ENCODE results near the gene CDH18. TPM values are rescaled to one million over a fixed set of nuclear protein-coding genes. Genes with fewer than 3 reads are reported as not detected.

The CDH18 gene
- total and polyA plus RNA-seq, 5 donors from 2014 or later = not detected

DNA sequence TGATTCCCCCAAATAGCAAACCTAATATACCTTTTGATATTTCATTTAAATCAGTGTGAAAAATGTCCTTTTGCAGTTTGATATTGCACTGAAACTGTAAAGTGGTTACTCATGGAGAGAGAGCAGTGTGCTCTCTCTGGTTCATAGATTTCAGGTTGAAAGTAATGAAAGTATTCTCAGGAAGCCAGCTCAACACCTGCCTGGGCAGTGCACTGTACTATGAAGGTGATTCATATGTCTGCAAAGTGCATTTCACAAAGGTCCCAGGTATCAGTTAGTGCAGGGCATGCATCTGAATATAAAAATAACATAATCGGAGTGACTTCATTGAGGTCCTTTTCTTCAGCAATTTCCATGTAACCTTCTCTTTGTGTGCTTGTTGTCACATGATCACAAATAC lies 274.3 kb downstream of the CDH18 start:
- H3K27me3 Mint-ChIP-seq = no peaks in the 10 kb centered on the region
- peaks cover 0 to 5% of the 10 kb centered on the region in 2 experiments for H3K9me3 ChIP-seq (ENCODE audit: control insufficient read depth in 2 of 2, low read length in 2 of 2)
- no peak overlapping the region for H3K27ac ChIP-seq (ENCODE audit: insufficient read depth, low read length, poor library complexity, severe bottlenecking)
- no peaks in the 10 kb centered on the region for H3K36me3 ChIP-seq (ENCODE audit: control insufficient read depth, insufficient read depth, low read length)
- H3K4me1 ChIP-seq (ENCODE audit: control insufficient read depth, insufficient read depth, low read length, poor library complexity, severe bottlenecking) = no peaks in the 10 kb centered on the region
- no peaks in the 10 kb centered on the region for H3K4me1 Mint-ChIP-seq
- no peak for ATAC-seq (ENCODE audit: low read depth in 2 of 2)
- DNase-seq = no peak
- no peak overlapping the region for H3K27ac Mint-ChIP-seq
- no peak overlapping the region for H3K4me3 ChIP-seq (ENCODE audit: low read depth, low read length)
- no peak overlapping the region for H3K4me3 Mint-ChIP-seq
- H3K36me3 Mint-ChIP-seq = no peaks in the 10 kb centered on the region
- peaks cover 0 to 12% (median 5%) of the 10 kb centered on the region in 7 donors for H3K9me3 Mint-ChIP-seq
- H3K27me3 ChIP-seq (ENCODE audit: control insufficient read depth, insufficient read depth, low read length) = no peaks in the 10 kb centered on the region

DNA sequence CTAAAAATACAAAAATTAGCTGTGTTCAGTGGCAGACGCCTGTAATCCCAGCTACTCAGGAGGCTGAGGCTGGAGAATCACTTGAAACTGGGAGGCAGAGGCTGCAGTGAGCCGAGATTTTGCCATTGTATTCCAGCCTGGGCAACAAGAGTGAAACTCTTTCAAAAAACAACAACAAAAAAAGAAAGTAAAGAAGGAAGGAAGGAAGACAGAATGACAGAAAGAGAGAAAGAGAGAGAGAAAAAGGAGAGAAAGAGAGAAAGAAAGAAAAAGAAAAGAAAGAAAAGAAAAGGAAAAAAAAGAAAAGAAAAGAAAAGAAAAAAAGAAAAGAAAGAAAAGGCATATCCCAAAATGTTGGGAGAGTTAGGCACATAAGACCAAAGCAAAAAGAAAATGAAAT lies 278.6 kb downstream of the CDH18 start:
- Histone ChIP-seq H3K4me1 (ENCODE audit: control insufficient read depth, insufficient read depth, low read length, poor library complexity, severe bottlenecking) (no peaks in the 10 kb centered on the region), H3K27ac (ENCODE audit: insufficient read depth, low read length, poor library complexity, severe bottlenecking) (no peak overlapping the region), H3K4me3 (ENCODE audit: low read depth, low read length) (no peak overlapping the region), H3K27me3 (ENCODE audit: control insufficient read depth, insufficient read depth, low read length) (no peaks in the 10 kb centered on the region), H3K9me3 (ENCODE audit: control insufficient read depth in 2 of 2, low read length in 2 of 2) (peaks cover 0 to 13% of the 10 kb centered on the region in 2 experiments), H3K36me3 (ENCODE audit: control insufficient read depth, insufficient read depth, low read length) (no peaks in the 10 kb centered on the region)
- Mint-ChIP-seq H3K4me1 (no peaks in the 10 kb centered on the region), H3K4me3 (no peak overlapping the region), H3K27ac (no peak overlapping the region), H3K36me3 (no peaks in the 10 kb centered on the region), H3K9me3 (peaks cover 0 to 10% (median 5%) of the 10 kb centered on the region in 7 donors), H3K27me3 (no peaks in the 10 kb centered on the region)
- DNase-seq (no peak), ATAC-seq (ENCODE audit: low read depth in 2 of 2) (no peak)

DNA sequence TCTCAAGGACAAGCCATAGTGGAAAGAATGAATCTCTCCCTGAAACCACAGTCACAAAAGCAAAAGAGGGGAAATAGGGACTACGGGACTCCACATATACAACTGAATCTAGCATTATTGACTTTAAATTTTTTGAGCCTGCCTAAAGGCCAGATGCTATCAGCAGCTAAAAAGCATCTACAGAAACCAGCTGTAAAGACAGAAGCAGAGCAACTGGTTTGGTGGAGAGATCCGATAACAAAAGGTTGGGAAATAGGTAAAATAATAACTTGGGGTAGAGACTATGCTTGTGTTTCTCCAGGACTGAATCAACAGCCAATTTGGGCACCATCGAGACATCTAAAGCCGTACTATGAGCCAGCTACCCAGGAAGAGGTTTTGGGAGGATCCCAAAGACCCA lies 281.2 kb downstream of the CDH18 start:
- Histone ChIP-seq H3K9me3 (ENCODE audit: control insufficient read depth in 2 of 2, low read length in 2 of 2) (peaks cover 0 to 7% of the 10 kb centered on the region in 2 experiments), H3K4me3 (ENCODE audit: low read depth, low read length) (no peak overlapping the region), H3K27ac (ENCODE audit: insufficient read depth, low read length, poor library complexity, severe bottlenecking) (no peak overlapping the region), H3K36me3 (ENCODE audit: control insufficient read depth, insufficient read depth, low read length) (no peaks in the 10 kb centered on the region), H3K4me1 (ENCODE audit: control insufficient read depth, insufficient read depth, low read length, poor library complexity, severe bottlenecking) (no peaks in the 10 kb centered on the region), H3K27me3 (ENCODE audit: control insufficient read depth, insufficient read depth, low read length) (no peaks in the 10 kb centered on the region)
- no peaks in the 10 kb centered on the region for H3K36me3 Mint-ChIP-seq
- DNase-seq (no peak), ATAC-seq (ENCODE audit: low read depth in 2 of 2) (no peak)
- no peak overlapping the region for H3K27ac Mint-ChIP-seq
- H3K4me1 Mint-ChIP-seq = no peaks in the 10 kb centered on the region
- H3K4me3 Mint-ChIP-seq = peak overlapping the region in 1 of 4 donors; percentile 27
- no peaks in the 10 kb centered on the region for H3K27me3 Mint-ChIP-seq
- H3K9me3 Mint-ChIP-seq = peaks cover 0 to 13% (median 5%) of the 10 kb centered on the region in 7 donors

- Histone ChIP-seq H3K4me3 (ENCODE audit: low read depth, low read length) (no peak overlapping the region), H3K27ac (ENCODE audit: insufficient read depth, low read length, poor library complexity, severe bottlenecking) (no peak overlapping the region), H3K27me3 (ENCODE audit: control insufficient read depth, insufficient read depth, low read length) (no peaks in the 10 kb centered on the region), H3K4me1 (ENCODE audit: control insufficient read depth, insufficient read depth, low read length, poor library complexity, severe bottlenecking) (no peaks in the 10 kb centered on the region), H3K9me3 (ENCODE audit: control insufficient read depth in 2 of 2, low read length in 2 of 2) (peaks cover 0 to under 1% of the 10 kb centered on the region in 2 experiments), H3K36me3 (ENCODE audit: control insufficient read depth, insufficient read depth, low read length) (no peaks in the 10 kb centered on the region)
- peaks cover 0 to 10% (median 4%) of the 10 kb centered on the region in 7 donors for H3K9me3 Mint-ChIP-seq
- H3K36me3 Mint-ChIP-seq = no peaks in the 10 kb centered on the region
- H3K27me3 Mint-ChIP-seq = no peaks in the 10 kb centered on the region
- no peak overlapping the region for H3K27ac Mint-ChIP-seq
- no peak for DNase-seq
- no peaks in the 10 kb centered on the region for H3K4me1 Mint-ChIP-seq
- ATAC-seq (ENCODE audit: low read depth in 2 of 2) = no peak
- H3K4me3 Mint-ChIP-seq = no peak overlapping the region
Measured at GRCh38 chr5:19701731-19702130, 286.3 kb downstream of the CDH18 start.

DNA sequence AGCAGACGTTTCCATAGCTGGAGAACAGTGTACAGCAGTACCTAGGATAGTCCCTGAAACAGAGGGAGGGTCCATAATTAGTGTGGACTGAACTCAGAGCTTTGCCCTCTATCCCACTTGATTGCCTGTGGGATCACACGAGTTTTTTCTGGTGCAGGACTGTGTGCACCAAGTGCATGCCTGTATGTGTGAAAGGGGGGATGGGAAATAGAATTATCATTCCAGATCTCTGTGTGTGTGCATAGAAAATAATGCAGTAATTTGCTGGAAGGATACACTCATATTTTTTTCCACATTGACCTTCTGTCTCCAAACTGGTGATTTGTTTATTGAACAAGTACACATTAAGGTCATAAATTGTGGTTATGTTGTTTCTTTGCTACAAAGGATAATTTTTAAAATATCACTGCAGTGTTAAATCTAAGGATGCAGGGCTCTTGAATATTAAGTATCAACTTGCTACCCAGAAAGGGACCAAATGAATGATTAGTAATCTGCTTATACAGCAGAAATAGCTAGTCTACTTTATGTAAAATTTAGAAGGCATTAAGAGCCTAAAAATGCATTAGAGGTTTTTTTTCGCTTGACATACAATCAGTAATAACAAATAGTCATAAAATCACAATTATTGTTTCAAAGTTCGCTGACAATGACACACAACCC lies 292.9 kb downstream of the CDH18 start:
- Histone ChIP-seq H3K27ac (ENCODE audit: insufficient read depth, low read length, poor library complexity, severe bottlenecking) (no peak overlapping the region), H3K4me1 (ENCODE audit: control insufficient read depth, insufficient read depth, low read length, poor library complexity, severe bottlenecking) (no peaks in the 10 kb centered on the region), H3K4me3 (ENCODE audit: low read depth, low read length) (no peak overlapping the region), H3K36me3 (ENCODE audit: control insufficient read depth, insufficient read depth, low read length) (no peaks in the 10 kb centered on the region), H3K27me3 (ENCODE audit: control insufficient read depth, insufficient read depth, low read length) (no peaks in the 10 kb centered on the region), H3K9me3 (ENCODE audit: control insufficient read depth in 2 of 2, low read length in 2 of 2) (no peaks in the 10 kb centered on the region)
- ATAC-seq (ENCODE audit: low read depth in 2 of 2) (no peak), DNase-seq (no peak)
- peaks cover 2 to 16% (median 3%) of the 10 kb centered on the region in 7 donors for H3K9me3 Mint-ChIP-seq
- no peaks in the 10 kb centered on the region for H3K27me3 Mint-ChIP-seq
- H3K27ac Mint-ChIP-seq = no peak overlapping the region
- H3K4me3 Mint-ChIP-seq = no peak overlapping the region
- H3K36me3 Mint-ChIP-seq = no peaks in the 10 kb centered on the region
- no peaks in the 10 kb centered on the region for H3K4me1 Mint-ChIP-seq

DNA sequence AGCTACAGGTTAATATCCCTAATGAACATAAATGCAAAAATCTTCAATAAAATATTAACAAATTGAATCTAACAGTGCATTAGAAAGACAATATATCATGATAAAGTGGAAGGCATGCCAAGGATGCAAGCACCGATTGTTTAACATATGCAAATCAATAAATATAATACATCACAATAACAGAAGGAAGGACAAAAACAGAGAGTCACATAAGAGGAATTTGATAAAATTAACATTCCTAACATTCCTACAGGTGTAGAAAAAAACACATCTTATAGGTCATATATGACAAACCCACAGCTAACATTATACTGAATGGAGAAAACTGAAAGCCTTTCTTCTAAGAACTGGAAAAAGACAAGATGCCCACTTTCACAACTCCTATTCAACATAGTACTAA lies 297.0 kb downstream of the CDH18 start:
- Mint-ChIP-seq H3K36me3 (no peaks in the 10 kb centered on the region), H3K4me3 (no peak overlapping the region), H3K27me3 (no peaks in the 10 kb centered on the region), H3K27ac (peak overlapping the region in 1 of 3 donors; percentile 69), H3K4me1 (no peaks in the 10 kb centered on the region), H3K9me3 (peaks cover 2 to 17% (median 7%) of the 10 kb centered on the region in 7 donors)
- Histone ChIP-seq H3K27me3 (ENCODE audit: control insufficient read depth, insufficient read depth, low read length) (no peaks in the 10 kb centered on the region), H3K27ac (ENCODE audit: insufficient read depth, low read length, poor library complexity, severe bottlenecking) (no peak overlapping the region), H3K4me1 (ENCODE audit: control insufficient read depth, insufficient read depth, low read length, poor library complexity, severe bottlenecking) (no peaks in the 10 kb centered on the region), H3K36me3 (ENCODE audit: control insufficient read depth, insufficient read depth, low read length) (no peaks in the 10 kb centered on the region), H3K9me3 (ENCODE audit: control insufficient read depth in 2 of 2, low read length in 2 of 2) (peaks cover 2 to 4% of the 10 kb centered on the region in 2 experiments), H3K4me3 (ENCODE audit: low read depth, low read length) (no peak overlapping the region)
- no peak for ATAC-seq (ENCODE audit: low read depth in 2 of 2)
- no peak for DNase-seq

GRCh38 chr5:19685473-19685872 lies 302.5 kb downstream of the CDH18 start:
- no peaks in the 10 kb centered on the region for H3K27me3 Mint-ChIP-seq
- Histone ChIP-seq H3K9me3 (ENCODE audit: control insufficient read depth in 2 of 2, low read length in 2 of 2) (peaks cover 8 to 12% of the 10 kb centered on the region in 2 experiments), H3K27me3 (ENCODE audit: control insufficient read depth, insufficient read depth, low read length) (no peaks in the 10 kb centered on the region), H3K36me3 (ENCODE audit: control insufficient read depth, insufficient read depth, low read length) (no peaks in the 10 kb centered on the region), H3K4me1 (ENCODE audit: control insufficient read depth, insufficient read depth, low read length, poor library complexity, severe bottlenecking) (no peaks in the 10 kb centered on the region), H3K4me3 (ENCODE audit: low read depth, low read length) (no peak overlapping the region), H3K27ac (ENCODE audit: insufficient read depth, low read length, poor library complexity, severe bottlenecking) (no peak overlapping the region)
- H3K36me3 Mint-ChIP-seq = no peaks in the 10 kb centered on the region
- no peaks in the 10 kb centered on the region for H3K4me1 Mint-ChIP-seq
- no peak overlapping the region for H3K27ac Mint-ChIP-seq
- DNase-seq (no peak), ATAC-seq (ENCODE audit: low read depth in 2 of 2) (no peak)
- H3K4me3 Mint-ChIP-seq = no peak overlapping the region
- peaks cover 0 to 19% (median 8%) of the 10 kb centered on the region in 7 donors for H3K9me3 Mint-ChIP-seq

DNA sequence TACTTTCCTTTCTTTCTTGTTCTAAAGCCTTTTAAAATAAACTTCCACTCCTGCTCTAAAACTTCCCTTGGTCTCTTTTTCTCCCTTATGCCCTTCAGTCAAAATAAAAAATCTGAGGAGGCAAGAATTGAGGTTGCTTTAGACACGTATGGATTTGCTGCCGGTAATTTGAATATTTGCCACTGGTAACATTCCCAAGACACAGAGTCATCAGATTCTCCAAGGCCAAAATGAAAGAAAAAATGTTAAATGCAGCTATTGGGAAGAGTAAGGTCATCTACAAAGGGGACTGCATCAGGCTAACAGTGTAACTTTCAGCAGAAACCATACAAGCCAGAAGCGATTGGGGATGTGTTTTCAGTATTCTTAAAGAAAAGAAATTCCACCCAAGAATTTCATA lies 311.1 kb downstream of the CDH18 start:
- Mint-ChIP-seq H3K27ac (no peak overlapping the region), H3K36me3 (no peaks in the 10 kb centered on the region), H3K27me3 (no peaks in the 10 kb centered on the region), H3K4me3 (no peak overlapping the region), H3K9me3 (peaks cover 0 to 35% (median 7%) of the 10 kb centered on the region in 7 donors), H3K4me1 (no peaks in the 10 kb centered on the region)
- DNase-seq (no peak), ATAC-seq (ENCODE audit: low read depth in 2 of 2) (no peak)
- H3K4me1 ChIP-seq (ENCODE audit: control insufficient read depth, insufficient read depth, low read length, poor library complexity, severe bottlenecking) = no peaks in the 10 kb centered on the region
- H3K9me3 ChIP-seq (ENCODE audit: control insufficient read depth in 2 of 2, low read length in 2 of 2) = peaks cover 5 to 11% of the 10 kb centered on the region in 2 experiments
- no peaks in the 10 kb centered on the region for H3K27me3 ChIP-seq (ENCODE audit: control insufficient read depth, insufficient read depth, low read length)
- no peak overlapping the region for H3K27ac ChIP-seq (ENCODE audit: insufficient read depth, low read length, poor library complexity, severe bottlenecking)
- no peak overlapping the region for H3K4me3 ChIP-seq (ENCODE audit: low read depth, low read length)
- H3K36me3 ChIP-seq (ENCODE audit: control insufficient read depth, insufficient read depth, low read length) = no peaks in the 10 kb centered on the region
